ENCODE results near the gene PLA2G7.
"Not testable (repeated sequence)": the region's sequence is repeated elsewhere in the genome, so short reads cannot be mapped to it uniquely, and the experiment has no call there.

PLA2G7 gene

GRCh38 chr6:46734867-46735719 is at the start of gene PLA2G7:
Gene PLA2G7 (minus strand): TSS chr6:46735375. CDS start chr6:46722891, 12,484 bp downstream.
- DNase-seq: peak; percentile 1 to 27

GRCh38 chr6:46784535-46784934 is 49.4 kb upstream of the PLA2G7 start:
- DNase-seq: no peak

- DNase-seq: peak; percentile 26 to 65
These were observed 46.6 kb upstream of the PLA2G7 start for GRCh38 chr6:46781478-46782378.

- no peak for DNase-seq
These were observed 42.5 kb upstream of the PLA2G7 start for GRCh38 chr6:46777476-46778346.

- peak; percentile 58 to 92 for DNase-seq
These were observed 41.0 kb upstream of the PLA2G7 start for GRCh38 chr6:46776070-46776712.

- DNase-seq: not testable (repeated sequence)
These were observed 39.6 kb upstream of the PLA2G7 start for GRCh38 chr6:46774736-46775135.

- no peak for DNase-seq
These were observed 38.2 kb upstream of the PLA2G7 start for GRCh38 chr6:46773201-46773855.

GRCh38 chr6:46772762-46773161 is 37.6 kb upstream of the PLA2G7 start:
- DNase-seq: no peak

- no peak for DNase-seq
These were observed 36.8 kb upstream of the PLA2G7 start for GRCh38 chr6:46772016-46772415.

GRCh38 chr6:46764961-46765360 is 29.8 kb upstream of the PLA2G7 start:
- DNase-seq: no peak

GRCh38 chr6:46764280-46764679 is 29.1 kb upstream of the PLA2G7 start:
- DNase-seq: not testable (repeated sequence)

- no peak for DNase-seq
These were observed 28.3 kb upstream of the PLA2G7 start for GRCh38 chr6:46763466-46763865.

- no peak for DNase-seq
These were observed 25.8 kb upstream of the PLA2G7 start for GRCh38 chr6:46760925-46761324.

GRCh38 chr6:46758960-46759753 is 24.0 kb upstream of the PLA2G7 start:
- DNase-seq: no peak

- DNase-seq: no peak
These were observed 22.0 kb upstream of the PLA2G7 start for GRCh38 chr6:46757214-46757596.

GRCh38 chr6:46756469-46757213 is 21.5 kb upstream of the PLA2G7 start:
- DNase-seq: no peak

- DNase-seq: no peak
These were observed 20.7 kb upstream of the PLA2G7 start for GRCh38 chr6:46755865-46756264.

- DNase-seq: no peak
These were observed 16.5 kb upstream of the PLA2G7 start for GRCh38 chr6:46751658-46752057.

- no peak for DNase-seq
These were observed 14.6 kb upstream of the PLA2G7 start for GRCh38 chr6:46749731-46750130.

- DNase-seq: no peak
These were observed 13.8 kb upstream of the PLA2G7 start for GRCh38 chr6:46748940-46749503.
